ENCODE measurements around the gene SLC7A9.
"Not testable (repeated sequence)": the region's sequence is repeated elsewhere in the genome, so short reads cannot be mapped to it uniquely, and the experiment has no call there.

The SLC7A9 gene

GRCh38 chr19:32852216-32852615, 17.4 kb downstream of the SLC7A9 start:
- no peak overlapping the region for H3K4me3 ChIP-seq (ENCODE audit: low read depth, low read length)
- no peaks in the 10 kb centered on the region for H3K27me3 ChIP-seq (replicated peaks)
- H3K27ac ChIP-seq = no peak overlapping the region
- in situ Hi-C loops (cut with HindIII; ENCODE audit: low pct_ligation_motif_present, low sequenced_read_pairs) = no loop called here
- TF ChIP-seq CTCF (IDR thresholded peaks at IDR 0.05; ENCODE audit: low read depth, low read length, missing control alignments) = no peak
- no peak for DNase-seq
- no peaks in the 10 kb centered on the region for H3K36me3 ChIP-seq (replicated peaks)

- DNase-seq; H3K36me3 ChIP-seq (replicated peaks); in situ Hi-C loops (cut with HindIII; ENCODE audit: low pct_ligation_motif_present, low sequenced_read_pairs); H3K27me3 ChIP-seq (replicated peaks); H3K27ac ChIP-seq; H3K4me3 ChIP-seq (ENCODE audit: low read depth, low read length): not testable (repeated sequence)
These were observed 21.5 kb downstream of the SLC7A9 start for GRCh38 chr19:32848035-32848434.

GRCh38 chr19:32843716-32844245, 25.8 kb downstream of the SLC7A9 start:
- no peak for TF ChIP-seq CTCF (IDR thresholded peaks at IDR 0.05; ENCODE audit: low read depth, low read length, missing control alignments)
- no peaks in the 10 kb centered on the region for H3K36me3 ChIP-seq (replicated peaks)
- no peak overlapping the region for H3K4me3 ChIP-seq (ENCODE audit: low read depth, low read length)
- in situ Hi-C loops (cut with HindIII; ENCODE audit: low pct_ligation_motif_present, low sequenced_read_pairs) = no loop called here
- no peaks in the 10 kb centered on the region for H3K27me3 ChIP-seq (replicated peaks)
- no peak overlapping the region for H3K27ac ChIP-seq
- DNase-seq = no peak

- Histone ChIP-seq H3K4me3 (ENCODE audit: low read depth, low read length) (no peak overlapping the region), H3K27me3 (replicated peaks) (no peaks in the 10 kb centered on the region), H3K27ac (no peak overlapping the region), H3K36me3 (replicated peaks) (no peaks in the 10 kb centered on the region)
- no peak for DNase-seq
- TF ChIP-seq CTCF (IDR thresholded peaks at IDR 0.05; ENCODE audit: low read depth, low read length, missing control alignments) = no peak
- in situ Hi-C loops (cut with HindIII; ENCODE audit: low pct_ligation_motif_present, low sequenced_read_pairs) = no loop called here
These were observed 27.5 kb downstream of the SLC7A9 start for GRCh38 chr19:32842061-32842460.

GRCh38 chr19:32837531-32837930, 32.0 kb downstream of the SLC7A9 start:
- H3K36me3 ChIP-seq (replicated peaks) = no peaks in the 10 kb centered on the region
- no peak overlapping the region for H3K4me3 ChIP-seq (ENCODE audit: low read depth, low read length)
- no peak overlapping the region for H3K27ac ChIP-seq
- in situ Hi-C loops (cut with HindIII; ENCODE audit: low pct_ligation_motif_present, low sequenced_read_pairs) = no loop called here
- no peak for DNase-seq
- no peaks in the 10 kb centered on the region for H3K27me3 ChIP-seq (replicated peaks)
- no peak for TF ChIP-seq CTCF (IDR thresholded peaks at IDR 0.05; ENCODE audit: low read depth, low read length, missing control alignments)

GRCh38 chr19:32833388-32833787, 36.2 kb downstream of the SLC7A9 start:
- H3K27me3 ChIP-seq (replicated peaks); H3K27ac ChIP-seq; in situ Hi-C loops (cut with HindIII; ENCODE audit: low pct_ligation_motif_present, low sequenced_read_pairs); H3K36me3 ChIP-seq (replicated peaks); DNase-seq; H3K4me3 ChIP-seq (ENCODE audit: low read depth, low read length): not testable (repeated sequence)

GRCh38 chr19:32832825-32833224, 36.7 kb downstream of the SLC7A9 start:
- in situ Hi-C loops (cut with HindIII; ENCODE audit: low pct_ligation_motif_present, low sequenced_read_pairs); H3K27ac ChIP-seq; H3K36me3 ChIP-seq (replicated peaks); H3K27me3 ChIP-seq (replicated peaks); DNase-seq; H3K4me3 ChIP-seq (ENCODE audit: low read depth, low read length): not testable (repeated sequence)

GRCh38 chr19:32832094-32832493, 37.5 kb downstream of the SLC7A9 start:
- DNase-seq; H3K36me3 ChIP-seq (replicated peaks); H3K27me3 ChIP-seq (replicated peaks); H3K27ac ChIP-seq; H3K4me3 ChIP-seq (ENCODE audit: low read depth, low read length); in situ Hi-C loops (cut with HindIII; ENCODE audit: low pct_ligation_motif_present, low sequenced_read_pairs): not testable (repeated sequence)

All from brain microvascular endothelial cell (primary cell).